Measurements from ENCODE around the gene GSDMA. TPM values are rescaled to one million over a fixed set of nuclear protein-coding genes. Genes with fewer than 3 reads are reported as not detected.
A peak's percentile ranks its signal among the peaks of the same experiment; 100 is the strongest.
"Not testable (repeated sequence)": the region's sequence is repeated elsewhere in the genome, so short reads cannot be mapped to it uniquely, and the experiment has no call there.

Gene GSDMA
- polyA plus RNA-seq, 6 donors from 2014 or later = 0.19 to 0.21 TPM; not detected in 4

DNA sequence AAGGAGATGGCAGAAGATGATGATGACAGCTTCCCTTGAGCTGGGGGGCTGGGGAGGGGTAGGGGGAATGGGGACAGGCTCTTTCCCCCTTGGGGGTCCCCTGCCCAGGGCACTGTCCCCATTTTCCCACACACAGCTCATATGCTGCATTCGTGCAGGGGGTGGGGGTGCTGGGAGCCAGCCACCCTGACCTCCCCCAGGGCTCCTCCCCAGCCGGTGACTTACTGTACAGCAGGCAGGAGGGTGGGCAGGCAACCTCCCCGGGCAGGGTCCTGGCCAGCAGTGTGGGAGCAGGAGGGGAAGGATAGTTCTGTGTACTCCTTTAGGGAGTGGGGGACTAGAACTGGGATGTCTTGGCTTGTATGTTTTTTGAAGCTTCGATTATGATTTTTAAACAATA, 34.7 kb downstream of the GSDMA start:
- H3K27ac Mint-ChIP-seq = no peak overlapping the region
- no peak for DNase-seq
- no peaks in the 10 kb centered on the region for H3K9me3 Mint-ChIP-seq
- ATAC-seq (ENCODE audit: low read depth in 2 of 2) = no peak
- H3K36me3 Mint-ChIP-seq = peaks cover 25 to 34% of the 10 kb centered on the region in 2 donors
- peaks cover 0 to 14% (median 0%) of the 10 kb centered on the region in 3 donors for H3K4me1 Mint-ChIP-seq
- H3K4me3 Mint-ChIP-seq = peak overlapping the region in 1 of 8 donors; percentile 52
- H3K27me3 Mint-ChIP-seq = no peaks in the 10 kb centered on the region

DNA sequence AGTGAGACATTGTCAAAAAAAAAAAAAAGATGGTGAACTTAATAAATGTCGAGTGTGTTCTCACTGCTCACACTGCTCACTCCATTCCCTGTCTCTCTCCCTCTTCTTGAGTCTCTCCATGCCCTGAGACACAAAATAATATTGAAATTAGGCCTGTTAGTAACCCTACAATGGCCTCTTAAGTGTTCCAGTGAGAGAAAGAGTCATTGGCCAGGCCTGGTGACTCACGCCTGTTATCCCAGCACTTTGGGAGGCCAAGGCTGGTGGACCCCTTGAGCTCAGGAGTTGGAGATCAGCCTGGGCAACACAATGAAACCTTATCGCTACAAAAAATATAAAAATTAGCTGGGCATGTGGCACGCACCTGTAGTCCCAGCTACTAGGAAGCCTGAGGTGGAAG, 36.3 kb downstream of the GSDMA start:
- peaks cover 0 to 9% (median 0%) of the 10 kb centered on the region in 3 donors for H3K4me1 Mint-ChIP-seq
- DNase-seq = no peak
- H3K27ac Mint-ChIP-seq = peak overlapping the region in 2 of 6 donors; percentile 44 to 65
- no peaks in the 10 kb centered on the region for H3K9me3 Mint-ChIP-seq
- ATAC-seq (ENCODE audit: low read depth in 2 of 2) = no peak
- H3K27me3 Mint-ChIP-seq = no peaks in the 10 kb centered on the region
- no peak overlapping the region for H3K4me3 Mint-ChIP-seq
- H3K36me3 Mint-ChIP-seq = peaks cover 12 to 19% of the 10 kb centered on the region in 2 donors

- Mint-ChIP-seq H3K27ac (no peak overlapping the region), H3K27me3 (no peaks in the 10 kb centered on the region), H3K9me3 (no peaks in the 10 kb centered on the region), H3K4me1 (peaks cover 0 to 4% (median 0%) of the 10 kb centered on the region in 3 donors), H3K36me3 (peaks cover 5 to 8% of the 10 kb centered on the region in 2 donors), H3K4me3 (no peak overlapping the region)
- no peak for DNase-seq
- no peak for ATAC-seq (ENCODE audit: low read depth in 2 of 2)
Measured at GRCh38 chr17:40000161-40000560, 37.4 kb downstream of the GSDMA start.

- H3K36me3 Mint-ChIP-seq; H3K4me1 Mint-ChIP-seq; DNase-seq; ATAC-seq (ENCODE audit: low read depth in 2 of 2); H3K4me3 Mint-ChIP-seq; H3K27me3 Mint-ChIP-seq; H3K9me3 Mint-ChIP-seq; H3K27ac Mint-ChIP-seq: not testable (repeated sequence)
Measured at GRCh38 chr17:40001335-40001734, 38.5 kb downstream of the GSDMA start.

DNA sequence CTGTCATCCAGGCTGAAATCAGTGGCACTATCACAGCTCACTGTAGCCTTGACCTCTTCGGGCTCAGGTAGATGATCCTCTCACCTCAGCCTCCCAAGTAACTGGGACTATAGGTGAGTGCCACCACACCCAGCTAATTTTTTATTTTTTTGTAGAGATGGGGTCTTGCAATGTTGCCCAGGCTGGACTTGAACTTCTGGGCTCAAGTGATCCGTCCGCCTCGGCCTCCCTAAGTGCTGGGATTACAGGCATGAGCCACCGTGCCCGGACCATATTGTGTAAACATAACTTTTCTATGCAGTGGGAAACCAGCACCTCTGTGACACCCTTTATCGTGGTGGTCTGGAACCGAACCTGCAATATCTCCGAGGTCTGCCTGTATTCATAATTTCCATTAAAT, 41.3 kb downstream of the GSDMA start:
- Mint-ChIP-seq H3K36me3 (no peaks in the 10 kb centered on the region), H3K27me3 (no peaks in the 10 kb centered on the region), H3K4me1 (no peaks in the 10 kb centered on the region), H3K9me3 (no peaks in the 10 kb centered on the region), H3K4me3 (no peak overlapping the region), H3K27ac (peak overlapping the region in 1 of 6 donors; percentile 35)
- DNase-seq (no peak), ATAC-seq (ENCODE audit: low read depth in 2 of 2) (no peak)

DNA sequence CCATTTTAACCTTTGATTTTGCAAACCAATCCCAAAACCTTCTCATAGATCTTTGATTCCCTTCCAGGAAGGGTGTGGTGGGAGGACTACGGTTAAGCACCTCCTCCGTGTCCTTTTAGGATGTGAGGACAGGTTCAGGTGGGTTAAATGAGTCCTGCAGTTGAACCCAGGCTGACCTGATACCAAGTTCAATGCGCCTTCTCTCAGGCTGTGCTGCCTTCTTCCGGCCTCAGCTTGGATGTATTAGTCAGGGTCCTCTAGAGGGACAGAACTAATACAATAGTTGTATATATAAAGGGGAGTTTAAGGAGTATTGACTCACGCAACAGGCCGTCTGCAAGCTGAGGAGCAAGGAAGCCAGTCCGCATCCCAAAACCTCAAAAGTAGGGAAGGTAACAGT, 41.9 kb downstream of the GSDMA start:
- DNase-seq (no peak), ATAC-seq (ENCODE audit: low read depth in 2 of 2) (no peak)
- Mint-ChIP-seq H3K36me3 (no peaks in the 10 kb centered on the region), H3K27me3 (no peaks in the 10 kb centered on the region), H3K27ac (no peak overlapping the region), H3K4me3 (no peak overlapping the region), H3K4me1 (no peaks in the 10 kb centered on the region), H3K9me3 (no peaks in the 10 kb centered on the region)

- ATAC-seq (ENCODE audit: low read depth in 2 of 2) = no peak
- Mint-ChIP-seq H3K4me3 (peak overlapping the region in 1 of 8 donors; percentile 9), H3K27me3 (no peaks in the 10 kb centered on the region)
Measured at GRCh38 chr17:40005520-40005919, 42.7 kb downstream of the GSDMA start.

GRCh38 chr17:40010946-40011500, 48.2 kb downstream of the GSDMA start:
- not testable (repeated sequence) for H3K4me1 Mint-ChIP-seq; H3K27ac Mint-ChIP-seq; H3K9me3 Mint-ChIP-seq; ATAC-seq (ENCODE audit: low read depth in 2 of 2); H3K27me3 Mint-ChIP-seq; H3K4me3 Mint-ChIP-seq; H3K36me3 Mint-ChIP-seq; DNase-seq

More at GRCh38 chr17:40005520-40005919, 42.7 kb downstream of the GSDMA start:
- no peak for DNase-seq
- Mint-ChIP-seq H3K9me3 (no peaks in the 10 kb centered on the region), H3K4me1 (no peaks in the 10 kb centered on the region), H3K36me3 (no peaks in the 10 kb centered on the region), H3K27ac (no peak overlapping the region)

DNA sequence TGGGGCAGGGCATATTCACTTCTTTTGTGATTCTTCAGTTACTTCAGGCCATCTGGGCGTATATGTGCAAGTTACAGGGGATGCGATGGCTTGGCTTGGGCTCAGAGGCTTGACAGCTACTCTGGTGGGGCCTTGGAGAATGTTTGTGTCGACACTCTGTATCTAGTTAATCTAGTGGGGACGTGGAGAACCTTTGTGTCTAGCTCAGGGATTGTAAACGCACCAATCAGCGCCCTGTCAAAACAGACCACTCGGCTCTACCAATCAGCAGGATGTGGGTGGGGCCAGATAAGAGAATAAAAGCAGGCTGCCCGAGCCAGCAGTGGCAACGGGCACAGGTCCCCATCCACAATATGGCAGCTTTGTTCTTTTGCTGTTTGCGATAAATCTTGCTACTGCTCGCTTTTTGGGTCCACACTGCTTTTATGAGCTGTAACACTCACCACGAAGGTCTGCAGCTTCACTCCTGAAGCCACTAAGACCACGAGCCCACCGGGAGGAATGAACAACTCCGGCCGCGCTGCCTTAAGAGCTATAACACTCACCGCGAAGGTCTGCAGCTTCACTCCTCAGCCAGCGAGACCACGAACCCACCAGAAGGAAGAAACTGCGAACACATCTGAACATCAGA, 49.3 kb downstream of the GSDMA start:
- not testable (repeated sequence) for H3K9me3 Mint-ChIP-seq; DNase-seq; ATAC-seq (ENCODE audit: low read depth in 2 of 2); H3K27me3 Mint-ChIP-seq; H3K27ac Mint-ChIP-seq; H3K36me3 Mint-ChIP-seq; H3K4me1 Mint-ChIP-seq; H3K4me3 Mint-ChIP-seq

- no peaks in the 10 kb centered on the region for H3K9me3 Mint-ChIP-seq
- peaks cover 0 to 8% of the 10 kb centered on the region in 2 donors for H3K36me3 Mint-ChIP-seq
- no peak overlapping the region for H3K4me3 Mint-ChIP-seq
- ATAC-seq (ENCODE audit: low read depth in 2 of 2) (no peak), DNase-seq (no peak)
- H3K27ac Mint-ChIP-seq = no peak overlapping the region
- H3K27me3 Mint-ChIP-seq = peaks cover 0 to 5% (median 0%) of the 10 kb centered on the region in 3 donors
- peaks cover 0 to 15% (median 6%) of the 10 kb centered on the region in 3 donors for H3K4me1 Mint-ChIP-seq
Measured at GRCh38 chr17:40014375-40014980, 51.7 kb downstream of the GSDMA start.

- Mint-ChIP-seq H3K9me3 (no peaks in the 10 kb centered on the region), H3K27me3 (peaks cover 0 to 5% (median 0%) of the 10 kb centered on the region in 3 donors), H3K27ac (no peak within 1 kb of the TSS), H3K4me3 (peak within 1 kb of the TSS in 2 of 8 donors; percentile 7 to 63), H3K36me3 (peaks cover 0 to 15% of the 10 kb centered on the region in 2 donors), H3K4me1 (peaks cover 0 to 15% (median 6%) of the 10 kb centered on the region in 3 donors)
- DNase-seq (no peak), ATAC-seq (ENCODE audit: low read depth in 2 of 2) (no peak)
Measured at GRCh38 chr17:40015005-40015997, 52.5 kb downstream of the GSDMA start, which contains the start of gene CSF3. CSF3 (plus strand) TSS chr17:40015440; CDS start chr17:40015475, 35 bp downstream.

DNA sequence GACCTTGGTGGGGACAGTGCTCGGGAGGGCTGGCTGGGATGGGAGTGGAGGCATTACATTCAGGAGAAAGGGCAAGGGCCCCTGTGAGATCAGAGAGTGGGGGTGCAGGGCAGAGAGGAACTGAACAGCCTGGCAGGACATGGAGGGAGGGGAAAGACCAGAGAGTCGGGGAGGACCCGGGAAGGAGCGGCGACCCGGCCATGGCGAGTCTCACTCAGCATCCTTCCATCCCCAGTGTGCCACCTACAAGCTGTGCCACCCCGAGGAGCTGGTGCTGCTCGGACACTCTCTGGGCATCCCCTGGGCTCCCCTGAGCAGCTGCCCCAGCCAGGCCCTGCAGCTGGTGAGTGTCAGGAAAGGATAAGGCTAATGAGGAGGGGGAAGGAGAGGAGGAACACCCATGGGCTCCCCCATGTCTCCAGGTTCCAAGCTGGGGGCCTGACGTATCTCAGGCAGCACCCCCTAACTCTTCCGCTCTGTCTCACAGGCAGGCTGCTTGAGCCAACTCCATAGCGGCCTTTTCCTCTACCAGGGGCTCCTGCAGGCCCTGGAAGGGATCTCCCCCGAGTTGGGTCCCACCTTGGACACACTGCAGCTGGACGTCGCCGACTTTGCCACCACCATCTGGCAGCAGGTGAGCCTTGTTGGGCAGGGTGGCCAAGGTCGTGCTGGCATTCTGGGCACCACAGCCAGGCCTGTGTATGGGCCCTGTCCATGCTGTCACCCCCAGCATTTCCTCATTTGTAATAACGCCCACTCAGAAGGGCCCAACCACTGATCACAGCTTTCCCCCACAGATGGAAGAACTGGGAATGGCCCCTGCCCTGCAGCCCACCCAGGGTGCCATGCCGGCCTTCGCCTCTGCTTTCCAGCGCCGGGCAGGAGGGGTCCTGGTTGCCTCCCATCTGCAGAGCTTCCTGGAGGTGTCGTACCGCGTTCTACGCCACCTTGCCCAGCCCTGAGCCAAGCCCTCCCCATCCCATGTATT, 53.5 kb downstream of the GSDMA start:
- Mint-ChIP-seq H3K9me3 (no peaks in the 10 kb centered on the region), H3K4me1 (peaks cover 0 to 15% (median 6%) of the 10 kb centered on the region in 3 donors), H3K4me3 (peak overlapping the region in 1 of 8 donors; percentile 63), H3K27ac (peak overlapping the region in 2 of 6 donors; percentile 15 to 94), H3K27me3 (peaks cover 0 to 5% (median 0%) of the 10 kb centered on the region in 3 donors), H3K36me3 (peaks cover 0 to 19% of the 10 kb centered on the region in 2 donors)
- no peak for DNase-seq
- no peak for ATAC-seq (ENCODE audit: low read depth in 2 of 2)
